GM23338 (cell line): ENCODE measurements around the gene ASPHD2. TPM values are rescaled to one million over a fixed set of nuclear protein-coding genes. Genes with fewer than 3 reads are reported as not detected.
"Not testable (repeated sequence)": the region's sequence is repeated elsewhere in the genome, so short reads cannot be mapped to it uniquely, and the experiment has no call there.

Experiments
- ATAC-seq: fragments of 200-7000 bp; cut with Tn5 transposase; 3 replicates; pipeline ENCODE4 v1.9.1; 2020
- DNase-seq: peaks from one replicate; pipeline ENCODE4 v3.0.0-alpha.2; 2015; ENCODE audit warnings: low spot score
- H2AFZ ChIP-seq: fragments of 200-600 bp; sonication (generic); 2 replicates; pipeline ENCODE4 v1.8.0; 2016; ENCODE audit warnings: antibody characterized with exemption, mild to moderate bottlenecking, moderate library complexity
- H3F3A ChIP-seq: fragments of 200-600 bp; sonication (generic); replicated peaks from 2 replicates; pipeline ENCODE4 v1.8.0; 2017; ENCODE audit warnings: antibody characterized with exemption, mixed run types, low read depth
- H3K27ac ChIP-seq: fragments of 200-600 bp; sonication (generic); 2 replicates; pipeline ENCODE4 v1.6.1; 2016; ENCODE audit warnings: low read depth
- H3K27me3 ChIP-seq: fragments of 200-600 bp; sonication (generic); 2 replicates; pipeline ENCODE4 v1.8.0; 2016; ENCODE audit warnings: mild to moderate bottlenecking, mixed run types, moderate library complexity; ENCODE audit not compliant: insufficient read depth
- H3K36me3 ChIP-seq: fragments of 200-600 bp; sonication (generic); 2 replicates; pipeline ENCODE4 v1.8.0; 2016; ENCODE audit warnings: mild to moderate bottlenecking; ENCODE audit not compliant: insufficient read depth
- H3K4me1 ChIP-seq: fragments of 200-600 bp; sonication (generic); 2 replicates; pipeline ENCODE4 v1.8.0; 2016; ENCODE audit warnings: mild to moderate bottlenecking, moderate library complexity; ENCODE audit not compliant: insufficient read depth
- H3K4me2 ChIP-seq: fragments of 200-600 bp; sonication (generic); 2 replicates; pipeline ENCODE4 v1.7.1; 2017; ENCODE audit warnings: mixed run types
- H3K4me3 ChIP-seq: fragments of 200-600 bp; sonication (generic); 2 replicates; pipeline ENCODE4 v1.6.1; 2016; ENCODE audit warnings: mixed run types
- H3K79me2 ChIP-seq: fragments of 200-600 bp; sonication (generic); replicated peaks from 2 replicates; pipeline ENCODE4 v1.8.0; 2017; ENCODE audit warnings: mild to moderate bottlenecking; ENCODE audit not compliant: insufficient read depth
- H3K9me2 ChIP-seq: fragments of 200-600 bp; sonication (generic); 2 replicates; pipeline ENCODE4 v1.8.0; 2017; ENCODE audit not compliant: insufficient read depth
- H4K20me1 ChIP-seq: fragments of 200-600 bp; sonication (generic); replicated peaks from 2 replicates; pipeline ENCODE4 v1.8.0; 2017; ENCODE audit warnings: mild to moderate bottlenecking; ENCODE audit not compliant: insufficient read depth
- H3K27ac Mint-ChIP-seq: 2 replicates; pipeline ENCODE4 v1.8.0; 2020; ENCODE audit warnings: inconsistent platforms, mild to moderate bottlenecking, moderate library complexity, mixed read lengths
- H3K27me3 Mint-ChIP-seq: 3 replicates; pipeline ENCODE4 v1.8.0; 2022; ENCODE audit warnings: low read depth, mild to moderate bottlenecking, moderate library complexity, mixed read lengths, inconsistent platforms; ENCODE audit not compliant: insufficient read depth, poor library complexity
- H3K36me3 Mint-ChIP-seq: 3 replicates; pipeline ENCODE4 v1.8.0; 2021; ENCODE audit warnings: low read depth, mild to moderate bottlenecking, inconsistent platforms, moderate library complexity, mixed read lengths
- H3K4me1 Mint-ChIP-seq: 3 replicates; pipeline ENCODE4 v1.8.0; 2020; ENCODE audit warnings: mild to moderate bottlenecking, inconsistent platforms, mixed read lengths
- H3K4me3 Mint-ChIP-seq: 3 replicates; pipeline ENCODE4 v1.8.0; 2021; ENCODE audit warnings: moderate library complexity, mild to moderate bottlenecking, inconsistent platforms, mixed read lengths
- H3K9me3 Mint-ChIP-seq: 3 replicates; pipeline ENCODE4 v1.8.0; 2020; ENCODE audit warnings: moderate library complexity, mild to moderate bottlenecking, inconsistent platforms, mixed read lengths
- ETS1 ChIP-seq: IDR thresholded peaks from 2 replicates; pipeline ENCODE4 v1.6.1; 2016; ENCODE audit warnings: antibody characterized with exemption
- EZH2 ChIP-seq: fragments of 200-600 bp; sonication (generic); IDR thresholded peaks from one replicate; pipeline ENCODE4 v1.8.0; 2017; ENCODE audit warnings: antibody characterized with exemption, mild to moderate bottlenecking, low read depth; ENCODE audit not compliant: unreplicated experiment
- JUNB ChIP-seq: IDR thresholded peaks from one replicate; pipeline ENCODE4 v1.6.1; 2016; ENCODE audit warnings: antibody characterized with exemption; ENCODE audit not compliant: unreplicated experiment
- POLR2AphosphoS5 ChIP-seq: IDR thresholded peaks from 2 replicates; pipeline ENCODE4 v1.6.1; 2016; ENCODE audit warnings: antibody characterized with exemption, low read depth
- STAT1 ChIP-seq: IDR thresholded peaks from one replicate; pipeline ENCODE4 v1.6.1; 2016; ENCODE audit warnings: antibody characterized with exemption; ENCODE audit not compliant: unreplicated experiment
- polyA plus RNA-seq: library from polyadenylated mRNA; unstranded; fragments of >200 nt; fragmentation: Nextera tagmentation; extraction: Ambion mirVana; gene quantifications from 2 replicates; pipeline ENCODE4 v1.2.1, GENCODE V29; 2016
- total RNA-seq: library from RNA; depleted of rRNA; stranded (reverse); fragments of >200 nt; shearing (Covaris generic); gene quantifications from 2 replicates; pipeline ENCODE4 v1.2.3, GENCODE V29; 2014
- TF ChIP-seq, protein P1 (sequence below): IDR thresholded peaks from one replicate; pipeline ENCODE4 v1.6.1; 2018; ENCODE audit warnings: antibody characterized with exemption; ENCODE audit not compliant: unreplicated experiment
- TF ChIP-seq, protein P2 (sequence below), 2 experiments: fragments of 200-600 bp in 1 of 2; sonication (generic) in 1 of 2; conservative IDR thresholded peaks; 2 replicates each; pipeline versions ENCODE4 v1.5.1 to v1.6.1; 2016 to 2017; ENCODE audit warnings: antibody characterized with exemption in 2 of 2, low read depth in 2 of 2, mild to moderate bottlenecking in 2 of 2, moderate library complexity in 1 of 2

ASPHD2 gene
- total and polyA plus RNA-seq, 2 experiments from 2014 or later: 6.0 to 9.3 TPM

- no peak for TF ChIP-seq JUNB
- TF ChIP-seq, protein P1, sequence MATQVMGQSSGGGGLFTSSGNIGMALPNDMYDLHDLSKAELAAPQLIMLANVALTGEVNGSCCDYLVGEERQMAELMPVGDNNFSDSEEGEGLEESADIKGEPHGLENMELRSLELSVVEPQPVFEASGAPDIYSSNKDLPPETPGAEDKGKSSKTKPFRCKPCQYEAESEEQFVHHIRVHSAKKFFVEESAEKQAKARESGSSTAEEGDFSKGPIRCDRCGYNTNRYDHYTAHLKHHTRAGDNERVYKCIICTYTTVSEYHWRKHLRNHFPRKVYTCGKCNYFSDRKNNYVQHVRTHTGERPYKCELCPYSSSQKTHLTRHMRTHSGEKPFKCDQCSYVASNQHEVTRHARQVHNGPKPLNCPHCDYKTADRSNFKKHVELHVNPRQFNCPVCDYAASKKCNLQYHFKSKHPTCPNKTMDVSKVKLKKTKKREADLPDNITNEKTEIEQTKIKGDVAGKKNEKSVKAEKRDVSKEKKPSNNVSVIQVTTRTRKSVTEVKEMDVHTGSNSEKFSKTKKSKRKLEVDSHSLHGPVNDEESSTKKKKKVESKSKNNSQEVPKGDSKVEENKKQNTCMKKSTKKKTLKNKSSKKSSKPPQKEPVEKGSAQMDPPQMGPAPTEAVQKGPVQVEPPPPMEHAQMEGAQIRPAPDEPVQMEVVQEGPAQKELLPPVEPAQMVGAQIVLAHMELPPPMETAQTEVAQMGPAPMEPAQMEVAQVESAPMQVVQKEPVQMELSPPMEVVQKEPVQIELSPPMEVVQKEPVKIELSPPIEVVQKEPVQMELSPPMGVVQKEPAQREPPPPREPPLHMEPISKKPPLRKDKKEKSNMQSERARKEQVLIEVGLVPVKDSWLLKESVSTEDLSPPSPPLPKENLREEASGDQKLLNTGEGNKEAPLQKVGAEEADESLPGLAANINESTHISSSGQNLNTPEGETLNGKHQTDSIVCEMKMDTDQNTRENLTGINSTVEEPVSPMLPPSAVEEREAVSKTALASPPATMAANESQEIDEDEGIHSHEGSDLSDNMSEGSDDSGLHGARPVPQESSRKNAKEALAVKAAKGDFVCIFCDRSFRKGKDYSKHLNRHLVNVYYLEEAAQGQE: no peak
- no peak for TF ChIP-seq EZH2
Observed at GRCh38 chr22:26436903-26437515, 7.9 kb downstream of the ASPHD2 start (continued).

DNA sequence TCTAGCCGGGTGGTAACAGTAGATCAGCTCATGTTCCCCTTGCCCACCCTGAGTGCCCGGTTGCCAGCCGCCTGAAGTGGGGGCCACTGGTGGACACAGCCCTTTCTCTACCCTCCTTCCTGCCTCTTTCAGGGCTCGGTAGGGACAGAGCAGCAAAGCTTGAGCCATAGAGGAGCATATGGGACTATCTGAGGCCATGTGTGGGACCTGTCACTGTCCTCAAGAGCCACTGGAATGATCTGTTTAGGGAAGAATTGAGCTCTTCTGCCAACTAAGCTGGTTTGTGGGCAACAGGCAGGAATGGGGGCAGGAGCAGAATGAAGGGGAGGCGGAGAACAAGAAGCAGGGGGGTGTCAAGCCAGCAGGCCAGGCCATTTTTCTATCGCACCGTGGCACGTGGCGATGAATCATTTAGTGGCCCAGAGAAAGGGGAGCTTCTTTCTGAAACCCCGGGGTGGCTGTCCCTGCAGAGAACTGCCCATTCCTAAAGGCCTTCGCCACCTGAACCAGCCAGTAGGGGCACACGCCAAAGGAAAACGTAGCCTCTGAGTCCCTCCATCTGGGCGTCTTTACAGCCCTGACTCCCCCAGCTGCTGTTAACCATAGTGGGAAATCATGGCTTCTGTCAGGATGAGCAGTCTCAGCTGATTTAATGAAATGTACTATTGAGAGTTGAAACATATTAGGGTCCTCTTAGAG, 8.8 kb downstream of the ASPHD2 start:
- ATAC-seq: peak; percentile 75
- Histone ChIP-seq H3F3A (no peaks in the 10 kb centered on the region), H3K36me3 (no peaks in the 10 kb centered on the region), H2AFZ (no peak overlapping the region), H3K4me3 (no peak overlapping the region), H3K4me1 (peaks cover 7% of the 10 kb centered on the region; the same call in 1 of the 2 replicates), H3K9me2 (no peaks in the 10 kb centered on the region), H3K27ac (no peak overlapping the region), H3K79me2 (peaks cover 14% of the 10 kb centered on the region; the same call in 1 of the 2 replicates), H3K27me3 (no peaks in the 10 kb centered on the region), H3K4me2 (no peak overlapping the region), H4K20me1 (peaks cover 4% of the 10 kb centered on the region)
- TF ChIP-seq, protein P2, sequence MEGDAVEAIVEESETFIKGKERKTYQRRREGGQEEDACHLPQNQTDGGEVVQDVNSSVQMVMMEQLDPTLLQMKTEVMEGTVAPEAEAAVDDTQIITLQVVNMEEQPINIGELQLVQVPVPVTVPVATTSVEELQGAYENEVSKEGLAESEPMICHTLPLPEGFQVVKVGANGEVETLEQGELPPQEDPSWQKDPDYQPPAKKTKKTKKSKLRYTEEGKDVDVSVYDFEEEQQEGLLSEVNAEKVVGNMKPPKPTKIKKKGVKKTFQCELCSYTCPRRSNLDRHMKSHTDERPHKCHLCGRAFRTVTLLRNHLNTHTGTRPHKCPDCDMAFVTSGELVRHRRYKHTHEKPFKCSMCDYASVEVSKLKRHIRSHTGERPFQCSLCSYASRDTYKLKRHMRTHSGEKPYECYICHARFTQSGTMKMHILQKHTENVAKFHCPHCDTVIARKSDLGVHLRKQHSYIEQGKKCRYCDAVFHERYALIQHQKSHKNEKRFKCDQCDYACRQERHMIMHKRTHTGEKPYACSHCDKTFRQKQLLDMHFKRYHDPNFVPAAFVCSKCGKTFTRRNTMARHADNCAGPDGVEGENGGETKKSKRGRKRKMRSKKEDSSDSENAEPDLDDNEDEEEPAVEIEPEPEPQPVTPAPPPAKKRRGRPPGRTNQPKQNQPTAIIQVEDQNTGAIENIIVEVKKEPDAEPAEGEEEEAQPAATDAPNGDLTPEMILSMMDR (conservative IDR thresholded peaks at IDR 0.05; ENCODE audit: low read depth in 2 of 2): peak in 1 of 2 experiments; percentile 37; a peak in 2 of 4 replicates
- TF ChIP-seq STAT1: no peak
- no peak for TF ChIP-seq ETS1
- TF ChIP-seq POLR2AphosphoS5: no peak
- Mint-ChIP-seq H3K27ac (peak overlapping the region; percentile 66; the same call in 1 of the 2 replicates), H3K4me3 (no peak overlapping the region), H3K27me3 (peaks cover 8% of the 10 kb centered on the region), H3K4me1 (peaks cover 5% of the 10 kb centered on the region), H3K9me3 (no peaks in the 10 kb centered on the region), H3K36me3 (peaks cover 8% of the 10 kb centered on the region; the same call in 2 of the 3 replicates)
- peak; percentile 53 for DNase-seq

DNA sequence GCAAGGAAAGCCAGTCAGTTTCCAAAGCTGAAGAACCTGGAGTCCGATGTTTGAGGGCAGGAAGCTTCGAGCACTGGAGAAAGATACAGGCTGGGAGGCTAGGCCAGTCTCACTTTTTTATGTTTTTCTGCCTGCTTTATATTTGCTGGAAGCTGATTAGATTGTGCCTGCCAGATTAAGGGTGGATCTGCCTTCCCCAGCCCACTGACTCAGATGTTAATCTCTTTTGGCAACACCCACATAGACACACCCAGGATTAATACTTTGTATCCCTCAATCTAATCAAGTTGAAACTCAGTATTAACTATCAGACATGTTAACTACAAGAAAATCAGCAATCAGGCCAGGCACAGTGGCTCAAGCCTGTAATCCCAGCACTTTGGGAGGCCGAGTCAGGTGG, 9.7 kb downstream of the ASPHD2 start:
- H4K20me1 ChIP-seq, H3K36me3 Mint-ChIP-seq, H2AFZ ChIP-seq, H3K4me1 Mint-ChIP-seq, H3K27ac Mint-ChIP-seq, H3K27me3 ChIP-seq, H3K27ac ChIP-seq, DNase-seq, H3K4me2 ChIP-seq, H3K9me2 ChIP-seq, H3K4me3 ChIP-seq, H3K4me3 Mint-ChIP-seq, ATAC-seq, H3K27me3 Mint-ChIP-seq, H3K9me3 Mint-ChIP-seq, H3K4me1 ChIP-seq, H3F3A ChIP-seq, H3K36me3 ChIP-seq: not testable (repeated sequence)
- H3K79me2 ChIP-seq: peaks cover 14% of the 10 kb centered on the region; the same call in 1 of the 2 replicates
